ENCODE results near the gene COQ4. TPM values are rescaled to one million over a fixed set of nuclear protein-coding genes. Genes with fewer than 3 reads are reported as not detected.
A peak's percentile ranks its signal among the peaks of the same experiment; 100 is the strongest.

The COQ4 gene
- total RNA-seq, 1 experiment from 2014 or later, result 19.1 TPM

DNA sequence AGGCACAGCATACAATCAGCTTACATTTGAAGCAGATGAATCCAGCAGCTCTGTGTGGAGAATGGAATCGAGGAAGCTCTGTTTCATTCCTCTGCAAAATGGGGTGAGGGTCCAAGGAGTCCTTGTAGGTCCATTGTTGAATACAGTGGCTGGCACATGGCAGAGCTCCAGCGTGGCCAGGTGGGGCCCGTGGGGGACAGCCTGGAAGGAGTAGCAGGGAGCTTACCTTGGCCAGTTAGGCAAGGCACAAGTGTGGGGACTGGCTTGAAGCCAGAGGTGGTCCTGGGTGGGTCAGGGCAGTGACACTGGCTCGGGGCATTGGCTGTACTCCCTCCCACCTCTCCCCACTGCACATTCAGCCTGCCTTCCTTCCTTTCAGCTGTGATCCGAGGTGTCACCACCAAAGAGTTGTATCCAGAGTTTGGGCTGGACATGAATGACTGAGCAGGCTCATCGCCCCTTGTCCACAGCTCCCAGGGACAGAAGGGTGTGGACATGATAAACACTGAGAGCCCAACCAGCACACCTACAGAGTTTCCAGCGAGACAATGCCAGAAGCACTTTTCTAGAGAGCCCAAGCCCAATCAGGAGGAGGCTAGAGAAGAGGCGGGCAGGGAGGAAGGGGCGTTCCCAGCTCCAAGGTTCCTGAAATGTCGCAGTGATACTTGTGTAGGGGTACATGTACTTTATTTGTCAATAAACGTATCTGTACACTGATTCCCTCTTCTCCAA is 34.2 kb upstream of the COQ4 start:
- no peak overlapping the region for H3K27ac ChIP-seq (ENCODE audit: low read length)
- ATAC-seq (peak; percentile 19; the same call in 1 of the 2 replicates), DNase-seq (ENCODE audit: low read depth, low spot score) (no peak)
- CTCF ChIA-PET, result no interaction called here
- POLR2A ChIA-PET, result no interaction called here
- no peak overlapping the region for H3K4me3 ChIP-seq (ENCODE audit: low read depth in 2 of 2, low read length in 2 of 2)
- TF ChIP-seq, protein P1, sequence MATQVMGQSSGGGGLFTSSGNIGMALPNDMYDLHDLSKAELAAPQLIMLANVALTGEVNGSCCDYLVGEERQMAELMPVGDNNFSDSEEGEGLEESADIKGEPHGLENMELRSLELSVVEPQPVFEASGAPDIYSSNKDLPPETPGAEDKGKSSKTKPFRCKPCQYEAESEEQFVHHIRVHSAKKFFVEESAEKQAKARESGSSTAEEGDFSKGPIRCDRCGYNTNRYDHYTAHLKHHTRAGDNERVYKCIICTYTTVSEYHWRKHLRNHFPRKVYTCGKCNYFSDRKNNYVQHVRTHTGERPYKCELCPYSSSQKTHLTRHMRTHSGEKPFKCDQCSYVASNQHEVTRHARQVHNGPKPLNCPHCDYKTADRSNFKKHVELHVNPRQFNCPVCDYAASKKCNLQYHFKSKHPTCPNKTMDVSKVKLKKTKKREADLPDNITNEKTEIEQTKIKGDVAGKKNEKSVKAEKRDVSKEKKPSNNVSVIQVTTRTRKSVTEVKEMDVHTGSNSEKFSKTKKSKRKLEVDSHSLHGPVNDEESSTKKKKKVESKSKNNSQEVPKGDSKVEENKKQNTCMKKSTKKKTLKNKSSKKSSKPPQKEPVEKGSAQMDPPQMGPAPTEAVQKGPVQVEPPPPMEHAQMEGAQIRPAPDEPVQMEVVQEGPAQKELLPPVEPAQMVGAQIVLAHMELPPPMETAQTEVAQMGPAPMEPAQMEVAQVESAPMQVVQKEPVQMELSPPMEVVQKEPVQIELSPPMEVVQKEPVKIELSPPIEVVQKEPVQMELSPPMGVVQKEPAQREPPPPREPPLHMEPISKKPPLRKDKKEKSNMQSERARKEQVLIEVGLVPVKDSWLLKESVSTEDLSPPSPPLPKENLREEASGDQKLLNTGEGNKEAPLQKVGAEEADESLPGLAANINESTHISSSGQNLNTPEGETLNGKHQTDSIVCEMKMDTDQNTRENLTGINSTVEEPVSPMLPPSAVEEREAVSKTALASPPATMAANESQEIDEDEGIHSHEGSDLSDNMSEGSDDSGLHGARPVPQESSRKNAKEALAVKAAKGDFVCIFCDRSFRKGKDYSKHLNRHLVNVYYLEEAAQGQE (IDR thresholded peaks at IDR 0.05; ENCODE audit: insufficient read depth in 1 of 2, low read depth in 2 of 2, low read length in 1 of 2), result no peak
- no TSS peak for BruUV-seq (replicated peaks)
- intact Hi-C loops (cut with micrococcal nuclease; ENCODE audit: unreplicated experiment), result no loop called here
- no peaks in the 10 kb centered on the region for H3K36me3 ChIP-seq (ENCODE audit: control insufficient read depth, insufficient read depth, low read length)
- H3K27me3 ChIP-seq (ENCODE audit: control insufficient read depth, insufficient read depth, low read length), result no peaks in the 10 kb centered on the region
- in situ Hi-C loops (cut with HindIII; ENCODE audit: low pct_unique_long_range_greater_than_20kb, low sequenced_read_pairs), result no loop called here
- no peaks in the 10 kb centered on the region for H3K9me3 ChIP-seq (ENCODE audit: control insufficient read depth, insufficient read depth, low read depth, low read length)
- no peaks in the 10 kb centered on the region for H3K4me1 ChIP-seq (ENCODE audit: control insufficient read depth, insufficient read depth, low read length)

DNA sequence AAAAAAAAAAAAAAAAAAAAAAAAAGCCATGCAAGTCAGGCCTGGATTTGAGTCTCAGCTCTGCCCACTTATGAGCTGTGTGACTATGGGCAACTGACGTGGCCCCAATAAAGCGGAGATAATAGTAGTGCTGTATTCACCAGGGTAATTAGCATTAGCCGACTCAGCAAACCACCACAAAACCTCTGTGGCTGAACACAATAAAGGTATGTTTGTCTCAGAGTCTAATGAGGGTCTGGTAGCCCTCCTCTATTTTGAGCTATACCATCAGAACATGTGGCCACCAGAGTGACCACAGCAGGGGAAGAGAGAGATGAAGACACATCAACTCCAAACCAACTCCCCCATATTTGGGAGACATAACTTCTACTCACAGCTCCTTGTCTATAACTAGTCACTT is 30.6 kb upstream of the COQ4 start:
- in situ Hi-C loops (cut with HindIII; ENCODE audit: low pct_unique_long_range_greater_than_20kb, low sequenced_read_pairs), result no loop called here
- POLR2A ChIA-PET, result interaction anchor here (0.6 kb wide), 2 partner anchors 79 to 95 kb away, joined by 4 to 9 read pairs; no protein-coding TSS in a partner anchor

DNA sequence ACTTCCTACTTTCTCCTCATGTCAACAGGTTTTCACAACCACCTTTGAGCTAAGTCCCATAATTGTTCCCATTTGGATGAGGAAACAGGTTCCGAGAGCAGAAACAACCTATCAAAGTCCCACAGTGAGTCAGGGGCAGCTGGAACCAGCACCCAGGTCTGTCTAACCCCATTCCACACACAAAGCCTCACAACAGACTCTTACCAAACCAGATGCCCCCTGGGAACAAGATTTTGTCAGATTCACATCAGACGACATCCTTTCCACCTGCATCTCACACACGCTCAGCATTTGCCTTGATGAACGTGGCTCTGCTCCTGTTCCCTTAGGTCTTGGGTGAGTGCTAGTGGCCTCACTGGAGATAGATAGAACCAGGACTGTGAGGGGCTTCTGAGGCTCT is 29.5 kb upstream of the COQ4 start:
- peaks cover 3% of the 10 kb centered on the region for H3K4me1 ChIP-seq (ENCODE audit: control insufficient read depth, insufficient read depth, low read length)
- no peaks in the 10 kb centered on the region for H3K27me3 ChIP-seq (ENCODE audit: control insufficient read depth, insufficient read depth, low read length)
- no peaks in the 10 kb centered on the region for H3K9me3 ChIP-seq (ENCODE audit: control insufficient read depth, insufficient read depth, low read depth, low read length)
- ChIA-PET CTCF (interaction anchor here (0.6 kb wide), 2 partner anchors 44 to 303 kb away, joined by 5 to 7 read pairs; no protein-coding TSS in a partner anchor), POLR2A (no interaction called here)
- H3K36me3 ChIP-seq (ENCODE audit: control insufficient read depth, insufficient read depth, low read length), result no peaks in the 10 kb centered on the region
- TF ChIP-seq, protein P1 (IDR thresholded peaks at IDR 0.05; ENCODE audit: insufficient read depth in 1 of 2, low read depth in 2 of 2, low read length in 1 of 2), result no peak
- TF ChIP-seq TCF7L2 (IDR thresholded peaks at IDR 0.05; ENCODE audit: low read depth, low read length) (no peak), POLR2AphosphoS5 (IDR thresholded peaks at IDR 0.05; ENCODE audit: low read depth, low read length) (no peak), SIN3A (IDR thresholded peaks at IDR 0.05; ENCODE audit: borderline replicate concordance, insufficient read depth, low read depth, low read length) (no peak)
- TF ChIP-seq, protein P2, sequence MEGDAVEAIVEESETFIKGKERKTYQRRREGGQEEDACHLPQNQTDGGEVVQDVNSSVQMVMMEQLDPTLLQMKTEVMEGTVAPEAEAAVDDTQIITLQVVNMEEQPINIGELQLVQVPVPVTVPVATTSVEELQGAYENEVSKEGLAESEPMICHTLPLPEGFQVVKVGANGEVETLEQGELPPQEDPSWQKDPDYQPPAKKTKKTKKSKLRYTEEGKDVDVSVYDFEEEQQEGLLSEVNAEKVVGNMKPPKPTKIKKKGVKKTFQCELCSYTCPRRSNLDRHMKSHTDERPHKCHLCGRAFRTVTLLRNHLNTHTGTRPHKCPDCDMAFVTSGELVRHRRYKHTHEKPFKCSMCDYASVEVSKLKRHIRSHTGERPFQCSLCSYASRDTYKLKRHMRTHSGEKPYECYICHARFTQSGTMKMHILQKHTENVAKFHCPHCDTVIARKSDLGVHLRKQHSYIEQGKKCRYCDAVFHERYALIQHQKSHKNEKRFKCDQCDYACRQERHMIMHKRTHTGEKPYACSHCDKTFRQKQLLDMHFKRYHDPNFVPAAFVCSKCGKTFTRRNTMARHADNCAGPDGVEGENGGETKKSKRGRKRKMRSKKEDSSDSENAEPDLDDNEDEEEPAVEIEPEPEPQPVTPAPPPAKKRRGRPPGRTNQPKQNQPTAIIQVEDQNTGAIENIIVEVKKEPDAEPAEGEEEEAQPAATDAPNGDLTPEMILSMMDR (IDR thresholded peaks at IDR 0.05), result no peak
- ATAC-seq (no peak), DNase-seq (ENCODE audit: low read depth, low spot score) (no peak)
- intact Hi-C loops (cut with micrococcal nuclease; ENCODE audit: unreplicated experiment), result loop anchor here (10.0 kb wide), 2 partner anchors 52 to 122 kb away; partner anchors contain the start of gene SLC27A4
- no TSS peak for BruUV-seq (replicated peaks)
- no peak overlapping the region for H3K4me3 ChIP-seq (ENCODE audit: low read depth in 2 of 2, low read length in 2 of 2)
- in situ Hi-C loops (cut with HindIII; ENCODE audit: low pct_unique_long_range_greater_than_20kb, low sequenced_read_pairs), result no loop called here
- H3K27ac ChIP-seq (ENCODE audit: low read length), result no peak overlapping the region

More for the DNA sequence above, 30.6 kb upstream of the COQ4 start:
- no TSS peak for BruUV-seq (replicated peaks)
- CTCF ChIA-PET, result no interaction called here
- intact Hi-C loops (cut with micrococcal nuclease; ENCODE audit: unreplicated experiment), result loop anchor here (10.0 kb wide), 2 partner anchors 53 to 123 kb away; partner anchors contain the start of gene SLC27A4
- Histone ChIP-seq H3K27me3 (ENCODE audit: control insufficient read depth, insufficient read depth, low read length) (no peaks in the 10 kb centered on the region), H3K27ac (ENCODE audit: low read length) (no peak overlapping the region), H3K4me1 (ENCODE audit: control insufficient read depth, insufficient read depth, low read length) (peaks cover 3% of the 10 kb centered on the region), H3K9me3 (ENCODE audit: control insufficient read depth, insufficient read depth, low read depth, low read length) (no peaks in the 10 kb centered on the region), H3K36me3 (ENCODE audit: control insufficient read depth, insufficient read depth, low read length) (no peaks in the 10 kb centered on the region), H3K4me3 (ENCODE audit: low read depth in 2 of 2, low read length in 2 of 2) (no peak overlapping the region)
- DNase-seq (ENCODE audit: low read depth, low spot score) (no peak), ATAC-seq (no peak)
- TF ChIP-seq POLR2AphosphoS5 (IDR thresholded peaks at IDR 0.05; ENCODE audit: low read depth, low read length) (no peak), SIN3A (IDR thresholded peaks at IDR 0.05; ENCODE audit: borderline replicate concordance, insufficient read depth, low read depth, low read length) (no peak)
- TF ChIP-seq, protein P2 (IDR thresholded peaks at IDR 0.05), result no peak

Measured in Panc1 (cell line).